Lung (tissue), 12 donors: ENCODE results near the gene ERI3. TPM values are rescaled to one million over a fixed set of nuclear protein-coding genes. Genes with fewer than 3 reads are reported as not detected.
A peak's percentile ranks its signal among the peaks of the same experiment; 100 is the strongest.

Experiments used
- ATAC-seq: fragments of 200-7000 bp; cut with Tn5 transposase; one replicate; pipeline ENCODE4 v1.9.1; 2020; ENCODE audit warnings: moderate number of reproducible peaks; ENCODE audit not compliant: insufficient read depth, low FRiP score
- DNase-seq, 3 donors: peaks; one replicate each; pipeline ENCODE4 v3.0.0-alpha.2; 2013 to 2017
- H3K27ac ChIP-seq, 2 donors: one replicate each; pipeline ENCODE4 v1.5.1; 2013; ENCODE audit warnings: mild to moderate bottlenecking in 2 of 2, moderate library complexity in 2 of 2, control low read depth in 1 of 2, inconsistent platforms in 1 of 2, low read depth in 1 of 2, low read length in 1 of 2
- H3K27me3 ChIP-seq, 3 donors: one replicate each; pipeline ENCODE4 v1.5.1; 2013; ENCODE audit warnings: low read length in 2 of 3; ENCODE audit not compliant: control insufficient read depth in 3 of 3, insufficient read depth in 3 of 3
- H3K36me3 ChIP-seq, 4 donors: one replicate each; pipeline ENCODE4 v1.5.1; 2013; ENCODE audit warnings: low read length in 4 of 4, mild to moderate bottlenecking in 1 of 4, moderate library complexity in 1 of 4; ENCODE audit not compliant: control insufficient read depth in 4 of 4, insufficient read depth in 4 of 4
- H3K4me1 ChIP-seq, 5 donors: one replicate each; pipeline ENCODE4 v1.5.1; 2013; ENCODE audit warnings: low read length in 5 of 5, mild to moderate bottlenecking in 2 of 5, moderate library complexity in 1 of 5; ENCODE audit not compliant: control insufficient read depth in 5 of 5, insufficient read depth in 5 of 5
- H3K4me3 ChIP-seq: one replicate; pipeline ENCODE4 v1.5.1; 2013; ENCODE audit warnings: mild to moderate bottlenecking, control low read depth, moderate library complexity
- H3K9ac ChIP-seq, 2 donors: one replicate each; pipeline ENCODE4 v1.5.1; 2013; ENCODE audit warnings: low read length in 2 of 2, control low read depth in 1 of 2; ENCODE audit not compliant: insufficient read depth in 1 of 2
- H3K9me3 ChIP-seq, 4 donors: one replicate each; pipeline ENCODE4 v1.5.1; 2013; ENCODE audit warnings: low read length in 3 of 4, mild to moderate bottlenecking in 1 of 4, moderate library complexity in 1 of 4; ENCODE audit not compliant: control insufficient read depth in 4 of 4, insufficient read depth in 3 of 4
- WGBS, 2 donors: extraction: QIAGEN DNeasy Blood & Tissue Kit; methylation state at CpG; one replicate each; pipeline ENCODE4 v1.1.7; 2013; 5-methylcytosine and 5-hydroxymethylcytosine counted together
- polyA plus RNA-seq, 2 donors: library from polyadenylated mRNA; stranded (reverse); fragments of 200-250 nt; gene quantifications; one replicate each; pipeline ENCODE4 v1.2.1, GENCODE V29; 2013
- total RNA-seq, 2 donors: library from RNA; depleted of rRNA in 1 of 2; stranded (reverse); fragments of >200 nt in 1 of 2; gene quantifications; one replicate each; pipeline ENCODE4 v1.2.1, GENCODE V29; 2014 to 2021
- TF ChIP-seq, protein P1 (sequence below): IDR thresholded peaks from 2 replicates; pipeline ENCODE4 v1.5.1; 2012; ENCODE audit warnings: mild to moderate bottlenecking; ENCODE audit errors: control extremely low read depth, extremely low read depth
- donor health status: control.
- donor health status: control.
- donor health status: Bipolar disorder and iron deficiency.
- donor health status: healthy.
- donor health status: DM: yes; HTN: yes; CAD: no.

The ERI3 gene
- total and polyA plus RNA-seq, 4 donors: 26.6 to 56.2 (median 40.8) TPM

DNA sequence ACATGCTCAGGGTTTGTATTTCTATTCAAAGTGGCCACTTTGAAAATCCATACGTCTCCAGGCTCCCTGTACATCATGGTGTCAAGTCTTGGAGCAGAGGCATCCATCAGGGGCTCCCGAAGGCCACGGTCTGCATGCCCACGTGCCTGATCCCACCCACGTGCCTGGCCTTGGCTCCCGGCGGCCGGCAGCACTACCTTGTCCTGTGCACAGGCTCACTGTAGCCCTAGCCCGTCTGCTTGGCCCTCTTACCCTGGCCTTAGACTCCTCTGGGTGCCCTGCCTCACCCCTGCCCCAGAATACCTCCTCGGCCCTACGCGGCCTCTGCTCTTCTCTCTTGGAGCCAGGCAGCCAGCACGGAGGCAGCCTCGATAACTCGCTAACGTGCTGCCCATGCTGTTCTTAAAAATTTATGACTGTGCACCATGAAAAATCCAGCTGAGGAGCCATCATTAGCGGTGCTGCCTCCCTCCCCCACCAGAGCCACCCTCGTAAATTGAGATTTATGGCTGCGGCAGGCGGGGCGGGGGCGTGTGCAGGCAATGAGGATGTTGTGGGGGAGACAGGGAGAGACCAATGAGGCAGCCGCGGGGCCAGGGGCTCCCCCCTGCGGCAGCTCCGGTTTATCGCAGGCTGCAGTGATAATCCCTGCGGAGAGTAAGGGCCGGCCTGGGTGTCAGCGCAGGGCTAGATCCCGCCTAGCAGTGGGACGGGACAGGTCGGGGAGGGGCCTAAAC lies 117.2 kb downstream of the ERI3 start:
- Histone ChIP-seq H3K9ac (no peak overlapping the region), H3K4me1 (peaks cover 3 to 20% (median 10%) of the 10 kb centered on the region in 5 donors), H3K36me3 (peaks cover 0 to 11% (median 3%) of the 10 kb centered on the region in 4 donors), H3K27me3 (no peaks in the 10 kb centered on the region), H3K9me3 (no peaks in the 10 kb centered on the region), H3K27ac (no peak overlapping the region), H3K4me3 (no peak overlapping the region)
- DNase-seq: peak; percentile 52 to 69 (median 58)
- TF ChIP-seq, protein P1, sequence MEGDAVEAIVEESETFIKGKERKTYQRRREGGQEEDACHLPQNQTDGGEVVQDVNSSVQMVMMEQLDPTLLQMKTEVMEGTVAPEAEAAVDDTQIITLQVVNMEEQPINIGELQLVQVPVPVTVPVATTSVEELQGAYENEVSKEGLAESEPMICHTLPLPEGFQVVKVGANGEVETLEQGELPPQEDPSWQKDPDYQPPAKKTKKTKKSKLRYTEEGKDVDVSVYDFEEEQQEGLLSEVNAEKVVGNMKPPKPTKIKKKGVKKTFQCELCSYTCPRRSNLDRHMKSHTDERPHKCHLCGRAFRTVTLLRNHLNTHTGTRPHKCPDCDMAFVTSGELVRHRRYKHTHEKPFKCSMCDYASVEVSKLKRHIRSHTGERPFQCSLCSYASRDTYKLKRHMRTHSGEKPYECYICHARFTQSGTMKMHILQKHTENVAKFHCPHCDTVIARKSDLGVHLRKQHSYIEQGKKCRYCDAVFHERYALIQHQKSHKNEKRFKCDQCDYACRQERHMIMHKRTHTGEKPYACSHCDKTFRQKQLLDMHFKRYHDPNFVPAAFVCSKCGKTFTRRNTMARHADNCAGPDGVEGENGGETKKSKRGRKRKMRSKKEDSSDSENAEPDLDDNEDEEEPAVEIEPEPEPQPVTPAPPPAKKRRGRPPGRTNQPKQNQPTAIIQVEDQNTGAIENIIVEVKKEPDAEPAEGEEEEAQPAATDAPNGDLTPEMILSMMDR: no peak
- WGBS, 2 donors: 45 to 69% methylated on average over 33 of the region's 33 CpGs
- ATAC-seq: no peak

DNA sequence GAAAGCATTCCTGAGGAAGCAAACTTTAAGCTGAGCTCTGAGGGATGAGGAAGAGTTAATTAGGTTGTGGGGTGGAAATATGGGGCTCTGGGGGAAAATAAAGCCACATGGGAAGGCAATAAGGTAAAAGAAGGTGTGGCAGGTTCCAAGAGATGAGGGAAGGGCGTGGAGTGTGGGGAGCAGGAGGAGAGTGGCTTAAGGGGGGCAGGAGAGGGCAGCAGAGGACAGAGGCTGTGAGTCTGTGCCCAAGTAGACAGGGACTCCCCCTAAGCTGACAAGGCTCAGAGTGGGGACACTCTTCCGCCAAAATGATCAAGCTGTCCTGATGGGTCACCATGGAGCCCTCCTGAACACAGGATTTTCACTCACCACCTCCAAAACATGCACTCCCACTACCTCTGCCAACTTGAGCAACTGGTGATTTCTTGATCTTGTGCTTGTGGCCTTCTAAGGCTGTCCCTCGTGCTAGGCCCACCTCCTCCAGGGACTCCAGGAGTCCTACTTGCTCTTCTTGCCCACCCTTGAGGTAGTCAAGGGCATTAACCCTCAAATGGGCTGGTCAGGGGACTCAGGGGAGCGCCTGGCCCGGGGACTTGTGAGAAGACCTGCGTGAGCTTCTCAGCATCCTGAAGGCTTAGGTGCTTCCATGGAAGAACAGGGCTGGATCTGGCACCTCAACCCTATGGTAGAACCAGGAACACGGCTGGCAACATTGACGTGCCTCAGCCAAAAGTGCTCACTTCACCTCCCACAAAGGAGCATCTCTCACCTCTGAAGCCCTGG lies 118.4 kb downstream of the ERI3 start:
- DNase-seq: no peak
- Histone ChIP-seq H3K4me1 (peaks cover 3 to 20% (median 10%) of the 10 kb centered on the region in 5 donors), H3K9ac (no peak overlapping the region), H3K27ac (no peak overlapping the region), H3K4me3 (no peak overlapping the region), H3K27me3 (no peaks in the 10 kb centered on the region), H3K9me3 (no peaks in the 10 kb centered on the region), H3K36me3 (peaks cover 0 to 11% (median 3%) of the 10 kb centered on the region in 4 donors)
- TF ChIP-seq, protein P1: no peak
- ATAC-seq: no peak
- 90 to 96% methylated on average over 8 of the region's 8 CpGs for WGBS, 2 donors

DNA sequence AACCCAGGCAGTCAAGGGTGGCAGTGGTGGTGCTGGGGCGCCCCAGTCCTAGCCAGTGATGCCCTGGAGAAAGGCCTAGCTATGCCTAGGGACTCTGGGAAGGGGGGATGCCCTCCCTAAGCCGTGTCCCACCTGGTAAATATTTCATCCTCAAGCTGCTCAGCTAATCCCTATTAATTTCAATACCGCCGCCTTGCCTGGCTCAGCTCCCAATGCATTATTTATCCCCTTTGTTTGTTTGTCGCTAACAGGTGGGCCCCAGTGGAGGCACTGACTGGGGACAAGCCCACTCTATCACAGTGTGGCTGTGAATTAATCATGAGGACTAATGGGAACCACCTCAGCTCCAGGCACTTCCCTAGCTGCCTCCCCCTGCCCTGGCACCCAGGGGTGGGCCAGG lies 119.2 kb downstream of the ERI3 start:
- TF ChIP-seq, protein P1: no peak
- no peak for ATAC-seq
- H3K4me3 ChIP-seq: no peak overlapping the region
- WGBS, 2 donors: 95 to 97% methylated on average over 5 of the region's 5 CpGs
- H3K9me3 ChIP-seq: no peaks in the 10 kb centered on the region
- peaks cover 0 to 11% (median 4%) of the 10 kb centered on the region in 4 donors for H3K36me3 ChIP-seq
- no peak overlapping the region for H3K9ac ChIP-seq
- DNase-seq: no peak
- no peak overlapping the region for H3K27ac ChIP-seq
- peaks cover 3 to 20% (median 10%) of the 10 kb centered on the region in 5 donors for H3K4me1 ChIP-seq
- H3K27me3 ChIP-seq: no peaks in the 10 kb centered on the region
